Measurements from ENCODE around the gene PRRX2.

- no peak for TF ChIP-seq CTCF (IDR thresholded peaks at IDR 0.05)
- TF ChIP-seq EZH2 (IDR thresholded peaks at IDR 0.05; ENCODE audit: borderline replicate concordance, insufficient read depth, low read depth, low read length, poor library complexity, severe bottlenecking) = no peak
Observed at GRCh38 chr9:129716091-129716490, 50.6 kb downstream of the PRRX2 start.
